H1 (cell line): ENCODE results near the gene SEMA3D. TPM values are rescaled to one million over a fixed set of nuclear protein-coding genes. Genes with fewer than 3 reads are reported as not detected.

Experiments used
- CTCF ChIA-PET: fragments of 300-600 bp; sonication (Branson Sonifier 250); formaldehyde crosslinking; loops from one replicate; lab custom pipeline; 2021; ENCODE audit not compliant: partially characterized antibody; lab: Charles Lee
- POLR2A ChIA-PET: fragments of 300-600 bp; sonication (Branson Sonifier 250); formaldehyde crosslinking; loops from one replicate; lab custom pipeline; 2021; ENCODE audit warnings: inconsistent platforms; ENCODE audit not compliant: partially characterized antibody; lab: Charles Lee
- DNase-seq, 2 experiments: peaks; one replicate each; pipeline versions ENCODE4 v3.0.0 to v3.0.0-alpha.2; 2010 to 2022; ENCODE audit warnings: low spot score in 2 of 2, low read depth in 1 of 2, mixed read lengths in 1 of 2
- FAIRE-seq: peaks from 2 replicates; lab custom pipeline; 2011; peaks lifted over from hg19 to GRCh38; lab: Jason Lieb, UNC
- H2AFZ ChIP-seq: 2 replicates; pipeline ENCODE4 v1.8.1; 2012; ENCODE audit warnings: low read length, inconsistent platforms
- H2AK5ac ChIP-seq: 2 replicates; pipeline ENCODE4 v1.6.1; 2013; ENCODE audit warnings: low read depth, low read length
- H2BK120ac ChIP-seq: replicated peaks from 2 replicates; pipeline ENCODE3; 2013; ENCODE audit warnings: low read depth, low read length, inconsistent platforms
- H2BK12ac ChIP-seq: 2 replicates; pipeline ENCODE4 v1.6.1; 2013; ENCODE audit warnings: low read depth, low read length
- H2BK15ac ChIP-seq: 2 replicates; pipeline ENCODE4 v1.6.1; 2013; ENCODE audit warnings: low read length
- H2BK20ac ChIP-seq: 2 replicates; pipeline ENCODE4 v1.6.1; 2013; ENCODE audit warnings: low read length
- H2BK5ac ChIP-seq: 2 replicates; pipeline ENCODE4 v1.6.1; 2013; ENCODE audit warnings: low read depth, low read length
- H3K14ac ChIP-seq: 2 replicates; pipeline ENCODE4 v1.6.1; 2013; ENCODE audit warnings: inconsistent platforms; ENCODE audit not compliant: insufficient read length
- H3K18ac ChIP-seq: 2 replicates; pipeline ENCODE4 v1.6.1; 2013; ENCODE audit warnings: low read length; ENCODE audit errors: extremely low read depth
- H3K23ac ChIP-seq: 2 replicates; pipeline ENCODE4 v1.6.1; 2013; ENCODE audit warnings: inconsistent platforms; ENCODE audit not compliant: insufficient read length
- H3K23me2 ChIP-seq: 2 replicates; pipeline ENCODE4 v1.6.1; 2013; ENCODE audit warnings: low read depth, low read length
- H3K27ac ChIP-seq: 2 replicates; pipeline ENCODE4 v1.6.1; 2011; ENCODE audit warnings: low read depth, low read length, inconsistent platforms
- H3K27me3 ChIP-seq, 4 experiments: replicated peaks in 1 of 4; 1 replicate in 1 of 4; 2 replicates in 3 of 4; pipeline versions ENCODE4 v1.6.1 to v1.8.1; 2011 to 2013; ENCODE audit warnings: low read length in 3 of 4, mild to moderate bottlenecking in 3 of 4, inconsistent platforms in 2 of 4, mixed read lengths in 2 of 4, moderate library complexity in 1 of 4; ENCODE audit not compliant: control insufficient read depth in 3 of 4, insufficient read depth in 3 of 4; ENCODE audit errors: extremely low read depth in 1 of 4
- H3K36me3 ChIP-seq, 4 experiments: 2 replicates each; pipeline versions ENCODE4 v1.6.1 to v1.8.1; 2011 to 2013; ENCODE audit warnings: mild to moderate bottlenecking in 4 of 4, low read length in 3 of 4, moderate library complexity in 2 of 4, control low read depth in 1 of 4, inconsistent platforms in 1 of 4; ENCODE audit not compliant: insufficient read depth in 4 of 4, control insufficient read depth in 2 of 4
- H3K4ac ChIP-seq: replicated peaks from 2 replicates; pipeline ENCODE3; 2013; ENCODE audit warnings: low read length, low read depth, mixed read lengths, inconsistent platforms; ENCODE audit not compliant: insufficient read length
- H3K4me1 ChIP-seq, 4 experiments: replicated peaks in 1 of 4; 1 replicate in 1 of 4; 2 replicates in 3 of 4; pipeline versions ENCODE4 v1.6.1 to v1.8.1; 2011 to 2013; ENCODE audit warnings: low read length in 3 of 4, inconsistent platforms in 2 of 4, mixed read lengths in 1 of 4; ENCODE audit not compliant: insufficient read depth in 4 of 4, control insufficient read depth in 3 of 4
- H3K4me2 ChIP-seq, 2 experiments: 2 replicates each; pipeline versions ENCODE4 v1.6.1 to v1.8.1; 2011 to 2013; ENCODE audit warnings: low read depth in 2 of 2, low read length in 2 of 2, control low read depth in 1 of 2, inconsistent platforms in 1 of 2, mild to moderate bottlenecking in 1 of 2; ENCODE audit not compliant: insufficient read depth in 1 of 2
- H3K4me3 ChIP-seq, 4 experiments: fragments of 200-600, 300-600 bp in 1 of 4; sonication (generic), shearing (Covaris generic), sonication (Bioruptor Twin) in 1 of 4; 2 replicates each; pipeline versions ENCODE4 v1.5.1 to v1.8.1; 2011 to 2016; ENCODE audit warnings: low read length in 4 of 4, low read depth in 3 of 4, control low read depth in 2 of 4, inconsistent platforms in 2 of 4, mild to moderate bottlenecking in 2 of 4, mixed read lengths in 1 of 4, moderate library complexity in 1 of 4; ENCODE audit not compliant: insufficient read depth in 2 of 4; ENCODE audit errors: extremely low read depth in 1 of 4
- H3K56ac ChIP-seq: replicated peaks from 2 replicates; pipeline ENCODE3; 2013; ENCODE audit warnings: low read depth, mild to moderate bottlenecking, mixed read lengths, low read length, inconsistent platforms; ENCODE audit not compliant: insufficient read length
- H3K79me1 ChIP-seq: 2 replicates; pipeline ENCODE4 v1.6.1; 2013; ENCODE audit warnings: low read depth, low read length, control low read depth
- H3K79me2 ChIP-seq, 2 experiments: 2 replicates each; pipeline versions ENCODE4 v1.6.1 to v1.8.1; 2012 to 2013; ENCODE audit warnings: low read length in 2 of 2, mild to moderate bottlenecking in 2 of 2, inconsistent platforms in 1 of 2; ENCODE audit not compliant: insufficient read depth in 2 of 2, control insufficient read depth in 1 of 2
- H3K9ac ChIP-seq, 4 experiments: replicated peaks in 1 of 4; 1 replicate in 1 of 4; 2 replicates in 3 of 4; pipeline versions ENCODE4 v1.6.1 to v1.8.1; 2011 to 2013; ENCODE audit warnings: low read depth in 3 of 4, low read length in 3 of 4, control low read depth in 2 of 4, mild to moderate bottlenecking in 2 of 4, moderate library complexity in 2 of 4, inconsistent platforms in 1 of 4; ENCODE audit errors: extremely low read depth in 1 of 4
- H3K9me3 ChIP-seq, 2 experiments: 2 replicates each; pipeline versions ENCODE4 v1.6.1 to v1.8.1; 2012 to 2013; ENCODE audit warnings: mild to moderate bottlenecking in 2 of 2, moderate library complexity in 2 of 2, control low read depth in 1 of 2, inconsistent platforms in 1 of 2, low read depth in 1 of 2, low read length in 1 of 2, mixed read lengths in 1 of 2; ENCODE audit not compliant: insufficient read depth in 2 of 2
- H4K20me1 ChIP-seq, 2 experiments: replicated peaks in 1 of 2; 2 replicates each; pipeline versions ENCODE3 to v1.8.1; 2011 to 2013; ENCODE audit warnings: inconsistent platforms in 2 of 2, low read length in 2 of 2, mild to moderate bottlenecking in 1 of 2; ENCODE audit not compliant: insufficient read depth in 2 of 2, control insufficient read depth in 1 of 2
- H4K5ac ChIP-seq: 2 replicates; pipeline ENCODE4 v1.6.1; 2013; ENCODE audit warnings: low read length, low read depth, mixed read lengths, inconsistent platforms; ENCODE audit not compliant: insufficient read length
- H4K8ac ChIP-seq: 2 replicates; pipeline ENCODE4 v1.8.0; 2013; ENCODE audit warnings: mild to moderate bottlenecking, moderate library complexity, low read length, inconsistent platforms; ENCODE audit not compliant: insufficient read depth; ENCODE audit errors: extremely low read depth
- H4K91ac ChIP-seq: replicated peaks from 2 replicates; pipeline ENCODE3; 2013; ENCODE audit warnings: low read length, mixed read lengths, inconsistent platforms; ENCODE audit not compliant: insufficient read length
- FOSL1 ChIP-seq: IDR thresholded peaks from 2 replicates; pipeline ENCODE4 v1.6.1; 2011; ENCODE audit warnings: mild to moderate bottlenecking, low read depth, low read length, moderate library complexity; ENCODE audit not compliant: insufficient read depth
- JUN ChIP-seq: IDR thresholded peaks from 2 replicates; pipeline ENCODE4 v1.6.1; 2011; ENCODE audit warnings: low read depth, mild to moderate bottlenecking, improper control_type of control experiment, low read length
- JUND ChIP-seq: IDR thresholded peaks from 2 replicates; pipeline ENCODE4 v1.6.1; 2011; ENCODE audit warnings: mild to moderate bottlenecking, improper control_type of control experiment, low read length
- KDM4A ChIP-seq: IDR thresholded peaks from one replicate; pipeline ENCODE4 v1.7.1; 2012; ENCODE audit warnings: low read depth, mild to moderate bottlenecking, moderate library complexity, low read length, inconsistent platforms; ENCODE audit not compliant: severe bottlenecking
- KDM5A ChIP-seq: fragments of 200-600 bp; IDR thresholded peaks from 2 replicates; pipeline ENCODE4 v1.7.1; 2012; ENCODE audit warnings: mild to moderate bottlenecking, low read length, inconsistent platforms, mixed read lengths
- POLR2AphosphoS5 ChIP-seq: IDR thresholded peaks from 2 replicates; pipeline ENCODE4 v1.6.1; 2011; ENCODE audit warnings: low read depth, low read length
- RFX5 ChIP-seq: IDR thresholded peaks from 2 replicates; pipeline ENCODE4 v1.6.1; 2011; ENCODE audit warnings: low read depth, low read length, improper control_type of control experiment, borderline replicate concordance
- SIRT6 ChIP-seq: IDR thresholded peaks from one replicate; pipeline ENCODE4 v1.7.1; 2012; ENCODE audit warnings: low read length, inconsistent platforms
- TAF7 ChIP-seq: optimal IDR thresholded peaks from 2 replicates; pipeline ENCODE3; 2011; ENCODE audit warnings: low read depth, mild to moderate bottlenecking, inconsistent platforms, low read length, moderate library complexity, borderline replicate concordance
- TCF12 ChIP-seq: IDR thresholded peaks from 2 replicates; pipeline ENCODE4 v1.6.1; 2011; ENCODE audit warnings: low read depth, mild to moderate bottlenecking, low read length
- ZNF274 ChIP-seq: IDR thresholded peaks from 2 replicates; pipeline ENCODE4 v1.7.0; 2012; ENCODE audit warnings: low read length, borderline replicate concordance; ENCODE audit errors: extremely low read depth
- WGBS, 2 experiments: shearing (Covaris generic) in 1 of 2; methylation state at CpG; one replicate each; pipeline versions ENCODE4 v1.1.6 to v1.1.7; 2013 to 2015; ENCODE audit warnings: low lambda C conversion rate in 2 of 2, mixed read lengths in 2 of 2, inconsistent platforms in 1 of 2, low coverage in 1 of 2, missing lambda C conversion rate in 1 of 2; ENCODE audit not compliant: insufficient replicate concordance in 2 of 2, insufficient coverage in 1 of 2, insufficient read length in 1 of 2; ENCODE audit errors: extremely low coverage in 1 of 2, missing lambda C conversion rate in 1 of 2; 5-methylcytosine and 5-hydroxymethylcytosine counted together
- polyA plus RNA-seq, 7 experiments: library from polyadenylated mRNA; depleted of rRNA in 3 of 7; stranded (reverse) in 5 of 7; unstranded in 2 of 7; fragments of >200 nt in 5 of 7; fragments of 200-250 nt in 2 of 7; gene quantifications; 1 replicate in 5 of 7; 2 replicates in 1 of 7; 4 replicates in 1 of 7; pipeline versions ENCODE4 v1.2.1 to v1.2.3, GENCODE V29; 2011 to 2013; ENCODE audit warnings: missing spikeins in 2 of 7, mixed read lengths in 2 of 7
- total RNA-seq: library from RNA; stranded (reverse); fragmentation: NEBNext Ultra II Directional; extraction: Animal tissue kit (Norgen Biotek cat#: 25700); gene quantifications from 2 replicates; pipeline ENCODE4 v1.2.1, GENCODE V29; 2021

SEMA3D gene
- total and polyA plus RNA-seq, 2 of the 8 experiments (the other 6 are each of a cell fraction or from before 2014, with no cell fraction given), result 1.6 to 3.5 TPM

DNA sequence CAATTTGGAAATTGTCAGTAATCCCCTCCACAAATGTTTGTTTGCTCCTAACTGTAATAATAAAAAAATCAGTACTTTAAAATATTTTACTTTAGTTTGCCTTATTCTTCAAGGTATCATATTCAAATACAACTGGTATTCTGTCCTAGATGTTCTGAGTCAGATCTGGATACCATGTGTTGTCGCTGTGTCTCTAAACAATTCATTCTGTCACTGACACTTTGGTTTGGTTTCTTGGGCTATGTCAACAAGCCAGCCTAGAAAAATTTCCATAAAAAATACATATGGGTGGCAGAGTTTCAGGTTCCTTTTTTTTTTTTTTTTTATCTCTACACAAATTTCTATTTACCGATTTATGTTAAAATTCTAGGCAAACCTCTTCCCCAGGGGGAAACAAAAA, 33.2 kb upstream of the SEMA3D start:
- no peaks in the 10 kb centered on the region for H3K36me3 ChIP-seq
- H4K8ac ChIP-seq, result no peak overlapping the region
- no peaks in the 10 kb centered on the region for H3K9me3 ChIP-seq
- no peak overlapping the region for H2AFZ ChIP-seq
- no peak overlapping the region for H3K4me3 ChIP-seq
- no peak overlapping the region for H4K91ac ChIP-seq
- H3K18ac ChIP-seq, result no peak overlapping the region
- H3K14ac ChIP-seq, result no peak overlapping the region
- no peaks in the 10 kb centered on the region for H3K23me2 ChIP-seq
- DNase-seq, result no peak
- no peak overlapping the region for H2AK5ac ChIP-seq
- no peak overlapping the region for H3K4ac ChIP-seq
- 79% methylated on average over 2 of the region's 2 CpGs; no CpG with 5 or more reads in 1 of the 2 experiments for WGBS, 2 experiments
- H4K20me1 ChIP-seq, result no peaks in the 10 kb centered on the region
- H2BK15ac ChIP-seq, result no peak overlapping the region
- H3K79me2 ChIP-seq, result no peaks in the 10 kb centered on the region
- CTCF ChIA-PET, result no interaction called here
- no peak overlapping the region for H3K4me2 ChIP-seq
- no peak overlapping the region for H3K9ac ChIP-seq
- TF ChIP-seq TAF7 (no peak), FOSL1 (no peak), KDM4A (no peak), ZNF274 (no peak), TCF12 (no peak), JUND (no peak), JUN (no peak), RFX5 (no peak), POLR2AphosphoS5 (no peak), SIRT6 (no peak), KDM5A (no peak)
- no peaks in the 10 kb centered on the region for H3K27me3 ChIP-seq
- FAIRE-seq, result no peak
- no peak overlapping the region for H2BK120ac ChIP-seq
- H3K56ac ChIP-seq, result no peak overlapping the region
- no peak overlapping the region for H2BK20ac ChIP-seq
- no peaks in the 10 kb centered on the region for H3K4me1 ChIP-seq
- no peak overlapping the region for H3K27ac ChIP-seq
- no peak overlapping the region for H3K23ac ChIP-seq
- no peaks in the 10 kb centered on the region for H3K79me1 ChIP-seq
- H2BK12ac ChIP-seq, result no peak overlapping the region
- no peak overlapping the region for H2BK5ac ChIP-seq
- no peak overlapping the region for H4K5ac ChIP-seq
- POLR2A ChIA-PET, result no interaction called here
